KOPT-K1 (cell line): ENCODE data around the gene RUVBL2.
"Not testable (repeated sequence)": the region's sequence is repeated elsewhere in the genome, so short reads cannot be mapped to it uniquely, and the experiment has no call there.

ENCODE experiments used
- H3K27ac ChIP-seq: fragments of 200-600 bp; sonication (generic); 2 replicates; pipeline ENCODE4 v1.5.1; 2016; ENCODE audit warnings: antibody characterized with exemption, mild to moderate bottlenecking, low read depth, low read length; ENCODE audit not compliant: poor library complexity, severe bottlenecking
- H3K36me3 ChIP-seq: fragments of 200-600 bp; sonication (generic); 2 replicates; pipeline ENCODE4 v1.5.1; 2017; ENCODE audit warnings: antibody characterized with exemption, mild to moderate bottlenecking, low read length, moderate library complexity; ENCODE audit not compliant: insufficient read depth
- H3K9me3 ChIP-seq: fragments of 200-600 bp; sonication (generic); 2 replicates; pipeline ENCODE4 v1.5.1; 2017; ENCODE audit warnings: antibody characterized with exemption, low read length, mild to moderate bottlenecking; ENCODE audit not compliant: insufficient read depth, poor library complexity, severe bottlenecking

Gene RUVBL2

GRCh38 chr19:49031642-49032301, 38.1 kb downstream of the RUVBL2 start, which contains the start of gene CGB2:
Gene CGB2 (plus strand): TSS chr19:49031890. CDS start chr19:49032096, 206 bp downstream.
- not testable (repeated sequence) for H3K27ac ChIP-seq

GRCh38 chr19:49036815-49037214, 43.1 kb downstream of the RUVBL2 start, which contains the start of gene CGB1:
Gene CGB1 (minus strand): TSS chr19:49036895. CDS start chr19:49036711, 184 bp downstream.
- not testable (repeated sequence) for H3K9me3 ChIP-seq, H3K27ac ChIP-seq

More at GRCh38 chr19:49031642-49032301, 38.1 kb downstream of the RUVBL2 start, which contains the start of gene CGB2:
- not testable (repeated sequence) for H3K36me3 ChIP-seq, H3K9me3 ChIP-seq

GRCh38 chr19:49038111-49038510, 44.4 kb downstream of the RUVBL2 start:
- H3K27ac ChIP-seq, H3K36me3 ChIP-seq, H3K9me3 ChIP-seq: not testable (repeated sequence)

More at GRCh38 chr19:49036815-49037214, 43.1 kb downstream of the RUVBL2 start, which contains the start of gene CGB1:
- not testable (repeated sequence) for H3K36me3 ChIP-seq

- H3K27ac ChIP-seq, H3K36me3 ChIP-seq, H3K9me3 ChIP-seq: not testable (repeated sequence)
Measured at GRCh38 chr19:49038557-49039276, 45.0 kb downstream of the RUVBL2 start.

GRCh38 chr19:49039736-49040135, 46.0 kb downstream of the RUVBL2 start:
- H3K9me3 ChIP-seq, H3K27ac ChIP-seq, H3K36me3 ChIP-seq: not testable (repeated sequence)

GRCh38 chr19:49042177-49042576, 48.5 kb downstream of the RUVBL2 start:
- Histone ChIP-seq H3K9me3 (no peaks in the 10 kb centered on the region), H3K36me3 (no peaks in the 10 kb centered on the region), H3K27ac (no peak overlapping the region)

GRCh38 chr19:49042666-49043065, 49.0 kb downstream of the RUVBL2 start:
- not testable (repeated sequence) for H3K9me3 ChIP-seq, H3K36me3 ChIP-seq, H3K27ac ChIP-seq

GRCh38 chr19:49043548-49043947, 49.9 kb downstream of the RUVBL2 start, which contains the start of gene CGB5:
Gene CGB5 (plus strand): TSS chr19:49043848. CDS start chr19:49044210, 362 bp downstream.
- H3K9me3 ChIP-seq, H3K36me3 ChIP-seq, H3K27ac ChIP-seq: not testable (repeated sequence)

- not testable (repeated sequence) for H3K27ac ChIP-seq, H3K36me3 ChIP-seq, H3K9me3 ChIP-seq
Measured at GRCh38 chr19:49049011-49049410, 55.3 kb downstream of the RUVBL2 start, which contains the start of gene CGB8. Gene CGB8 (minus strand): TSS chr19:49049111. CDS start chr19:49048739, 372 bp downstream.

- not testable (repeated sequence) for H3K9me3 ChIP-seq, H3K36me3 ChIP-seq, H3K27ac ChIP-seq
Measured at GRCh38 chr19:49049834-49050233, 56.1 kb downstream of the RUVBL2 start.

GRCh38 chr19:49050376-49051033, 56.8 kb downstream of the RUVBL2 start:
- not testable (repeated sequence) for H3K36me3 ChIP-seq, H3K9me3 ChIP-seq, H3K27ac ChIP-seq

GRCh38 chr19:49056101-49056901, 62.6 kb downstream of the RUVBL2 start:
- no peak overlapping the region for H3K27ac ChIP-seq
- no peaks in the 10 kb centered on the region for H3K9me3 ChIP-seq
- H3K36me3 ChIP-seq = no peaks in the 10 kb centered on the region

- H3K9me3 ChIP-seq, H3K36me3 ChIP-seq, H3K27ac ChIP-seq: not testable (repeated sequence)
Measured at GRCh38 chr19:49056902-49057596, 63.4 kb downstream of the RUVBL2 start.

- no peaks in the 10 kb centered on the region for H3K9me3 ChIP-seq
- no peak within 1 kb of the TSS for H3K27ac ChIP-seq
- H3K36me3 ChIP-seq = no peaks in the 10 kb centered on the region
Measured at GRCh38 chr19:49057636-49058234, 64.0 kb downstream of the RUVBL2 start, which contains the start of gene CGB7. Gene CGB7 (minus strand): TSS chr19:49057749. CDS start chr19:49055375, 2,374 bp downstream.
